Vagina (tissue), 2 donors: ENCODE data around the gene PIGP. TPM values are rescaled to one million over a fixed set of nuclear protein-coding genes. Genes with fewer than 3 reads are reported as not detected.
A peak's percentile ranks its signal among the peaks of the same experiment; 100 is the strongest.

ENCODE experiments used
- DNase-seq, 2 donors: peaks; one replicate each; pipeline ENCODE4 v3.0.0-alpha.2; 2017; ENCODE audit errors: extremely low spot score in 2 of 2
- H3K27ac ChIP-seq: fragments of 200-600 bp; sonication (generic); one replicate; pipeline ENCODE4 v1.5.1; 2019
- H3K27me3 ChIP-seq: fragments of 200-600 bp; sonication (generic); one replicate; pipeline ENCODE4 v1.5.1; 2019
- H3K36me3 ChIP-seq, 2 donors: fragments of 200-600 bp; sonication (generic); one replicate each; pipeline ENCODE4 v1.5.1; 2017 to 2019
- H3K4me1 ChIP-seq: fragments of 200-600 bp; sonication (generic); one replicate; pipeline ENCODE4 v1.5.1; 2019
- H3K4me3 ChIP-seq, 2 donors: fragments of 200-600 bp; sonication (generic); 1 replicate in 1 of 2; 2 replicates in 1 of 2; pipeline ENCODE4 v1.5.1; 2016 to 2019
- H3K9me3 ChIP-seq: fragments of 200-600 bp; sonication (generic); one replicate; pipeline ENCODE4 v1.5.1; 2019
- POLR2A ChIP-seq, 2 donors: fragments of 450-650 bp; IDR thresholded peaks; one replicate each; pipeline ENCODE4 v1.6.1; 2017; ENCODE audit warnings: antibody characterized with exemption in 2 of 2, mild to moderate bottlenecking in 2 of 2, moderate library complexity in 2 of 2
- POLR2AphosphoS5 ChIP-seq, 2 donors: sonication (generic); formaldehyde crosslinking; IDR thresholded peaks; one replicate each; pipeline ENCODE4 v1.9.0; 2017; ENCODE audit warnings: antibody characterized with exemption in 2 of 2, mild to moderate bottlenecking in 2 of 2, low read depth in 1 of 2; ENCODE audit not compliant: insufficient read depth in 1 of 2
- intact Hi-C: fragments of 100-400 bp; cut with DNase I; formaldehyde crosslinking; loops from one replicate; pipeline ENCODE4 v1.15.1; 2023
- total RNA-seq: library from RNA; depleted of rRNA; stranded (reverse); fragments of >200 nt; gene quantifications from one replicate; pipeline ENCODE4 v1.2.3, GENCODE V29; 2016
- TF ChIP-seq, protein P1 (sequence below), 3 experiments: fragments of 450-650 bp in 2 of 3; fragments of 200-600 bp in 1 of 3; sonication (generic) in 1 of 3; IDR thresholded peaks; one replicate each; pipeline ENCODE4 v1.5.1; 2017 to 2019; ENCODE audit warnings: antibody characterized with exemption in 3 of 3, mild to moderate bottlenecking in 2 of 3, moderate library complexity in 2 of 3

The PIGP gene
- total RNA-seq, 1 donor from 2014 or later = 13.0 TPM

DNA sequence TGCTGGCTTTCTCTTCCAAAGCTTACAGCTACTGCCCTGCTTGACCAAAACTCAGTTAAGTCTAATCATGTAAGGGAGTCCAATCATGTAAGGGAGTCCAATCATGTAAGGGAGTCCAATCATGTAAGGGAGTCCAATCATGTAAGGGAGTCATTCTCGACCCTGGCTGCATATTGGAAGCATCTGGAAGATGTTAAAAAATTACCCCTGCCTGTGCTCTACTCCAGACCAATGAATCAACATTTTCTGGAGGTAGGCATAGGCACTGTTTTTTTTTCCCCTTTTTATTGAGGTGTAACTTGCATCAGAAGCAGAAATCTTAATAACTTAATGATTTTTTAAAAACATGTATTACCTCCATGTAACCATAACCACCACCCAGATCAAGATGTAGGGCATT is 9.4 kb downstream of the PIGP start:
- H3K27me3 ChIP-seq = no peaks in the 10 kb centered on the region
- no peak for DNase-seq
- no peak overlapping the region for H3K27ac ChIP-seq
- intact Hi-C loops = no loop called here
- no peak overlapping the region for H3K4me3 ChIP-seq
- TF ChIP-seq, protein P1, sequence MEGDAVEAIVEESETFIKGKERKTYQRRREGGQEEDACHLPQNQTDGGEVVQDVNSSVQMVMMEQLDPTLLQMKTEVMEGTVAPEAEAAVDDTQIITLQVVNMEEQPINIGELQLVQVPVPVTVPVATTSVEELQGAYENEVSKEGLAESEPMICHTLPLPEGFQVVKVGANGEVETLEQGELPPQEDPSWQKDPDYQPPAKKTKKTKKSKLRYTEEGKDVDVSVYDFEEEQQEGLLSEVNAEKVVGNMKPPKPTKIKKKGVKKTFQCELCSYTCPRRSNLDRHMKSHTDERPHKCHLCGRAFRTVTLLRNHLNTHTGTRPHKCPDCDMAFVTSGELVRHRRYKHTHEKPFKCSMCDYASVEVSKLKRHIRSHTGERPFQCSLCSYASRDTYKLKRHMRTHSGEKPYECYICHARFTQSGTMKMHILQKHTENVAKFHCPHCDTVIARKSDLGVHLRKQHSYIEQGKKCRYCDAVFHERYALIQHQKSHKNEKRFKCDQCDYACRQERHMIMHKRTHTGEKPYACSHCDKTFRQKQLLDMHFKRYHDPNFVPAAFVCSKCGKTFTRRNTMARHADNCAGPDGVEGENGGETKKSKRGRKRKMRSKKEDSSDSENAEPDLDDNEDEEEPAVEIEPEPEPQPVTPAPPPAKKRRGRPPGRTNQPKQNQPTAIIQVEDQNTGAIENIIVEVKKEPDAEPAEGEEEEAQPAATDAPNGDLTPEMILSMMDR (IDR thresholded peaks at IDR 0.05) = no peak
- TF ChIP-seq POLR2AphosphoS5 (IDR thresholded peaks at IDR 0.05; ENCODE audit: insufficient read depth in 1 of 2, low read depth in 1 of 2) (no peak), POLR2A (IDR thresholded peaks at IDR 0.05) (no peak)
- no peaks in the 10 kb centered on the region for H3K36me3 ChIP-seq
- peaks cover 10% of the 10 kb centered on the region for H3K4me1 ChIP-seq
- H3K9me3 ChIP-seq = no peaks in the 10 kb centered on the region

DNA sequence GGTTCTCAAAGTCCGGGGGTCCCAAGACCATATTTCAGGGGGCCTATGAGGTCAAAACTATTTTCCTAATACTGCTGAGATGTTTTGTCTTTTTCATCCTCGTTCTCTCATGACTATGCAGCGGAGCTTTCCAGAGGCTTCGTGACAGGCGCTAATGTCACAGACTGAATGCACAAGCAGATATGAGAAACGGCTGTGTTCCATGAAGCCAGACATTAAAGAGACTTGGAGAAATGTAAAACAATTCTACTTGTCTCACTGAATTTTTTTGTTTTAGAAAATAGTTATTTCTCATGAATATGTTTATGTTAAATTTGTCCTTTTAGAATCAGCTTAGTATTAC is 10.3 kb downstream of the PIGP start:
- intact Hi-C loops = no loop called here

DNA sequence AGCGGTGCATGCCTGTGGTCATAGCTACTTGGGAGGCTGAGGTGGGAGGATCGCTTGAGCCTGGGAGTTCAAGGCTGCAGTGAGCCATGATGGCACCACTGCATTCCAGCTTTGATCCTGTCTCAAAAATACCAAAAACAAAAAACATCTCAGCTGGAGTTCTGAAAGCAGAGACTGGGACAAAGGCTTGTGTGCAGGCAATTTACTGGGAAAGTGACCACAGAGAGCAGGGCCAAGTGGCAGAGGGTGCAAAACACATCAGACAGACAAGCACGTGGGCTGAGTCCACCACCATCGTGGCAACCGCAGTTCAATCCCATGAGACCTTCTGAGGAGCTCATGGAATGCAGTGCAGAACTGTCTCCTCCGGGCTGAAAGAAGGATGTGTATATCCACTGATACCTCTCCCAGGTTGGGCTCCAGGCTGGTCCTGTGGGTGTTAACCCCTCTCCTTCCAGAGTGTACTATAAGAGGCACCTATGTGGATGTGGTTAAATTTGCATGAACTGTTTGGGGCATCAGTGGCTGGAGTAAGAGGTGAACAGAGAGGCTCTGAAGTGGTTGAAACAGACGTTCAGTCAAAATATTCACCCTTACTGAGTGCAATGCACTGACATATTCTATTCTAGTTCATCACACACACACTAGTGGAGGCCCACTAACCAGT is 10.8 kb downstream of the PIGP start:
- intact Hi-C loops = no loop called here
- Histone ChIP-seq H3K36me3 (no peaks in the 10 kb centered on the region), H3K4me3 (no peak overlapping the region), H3K27me3 (no peaks in the 10 kb centered on the region), H3K27ac (no peak overlapping the region), H3K9me3 (no peaks in the 10 kb centered on the region), H3K4me1 (peaks cover 10% of the 10 kb centered on the region)
- DNase-seq = no peak
- TF ChIP-seq, protein P1 (IDR thresholded peaks at IDR 0.05) = no peak
- TF ChIP-seq POLR2AphosphoS5 (IDR thresholded peaks at IDR 0.05; ENCODE audit: insufficient read depth in 1 of 2, low read depth in 1 of 2) = no peak

More for the DNA sequence above, 10.3 kb downstream of the PIGP start:
- Histone ChIP-seq H3K36me3 (no peaks in the 10 kb centered on the region), H3K4me1 (peaks cover 10% of the 10 kb centered on the region), H3K27ac (no peak overlapping the region), H3K4me3 (no peak overlapping the region), H3K9me3 (no peaks in the 10 kb centered on the region), H3K27me3 (no peaks in the 10 kb centered on the region)
- no peak for TF ChIP-seq POLR2AphosphoS5 (IDR thresholded peaks at IDR 0.05; ENCODE audit: insufficient read depth in 1 of 2, low read depth in 1 of 2)
- no peak for DNase-seq

DNA sequence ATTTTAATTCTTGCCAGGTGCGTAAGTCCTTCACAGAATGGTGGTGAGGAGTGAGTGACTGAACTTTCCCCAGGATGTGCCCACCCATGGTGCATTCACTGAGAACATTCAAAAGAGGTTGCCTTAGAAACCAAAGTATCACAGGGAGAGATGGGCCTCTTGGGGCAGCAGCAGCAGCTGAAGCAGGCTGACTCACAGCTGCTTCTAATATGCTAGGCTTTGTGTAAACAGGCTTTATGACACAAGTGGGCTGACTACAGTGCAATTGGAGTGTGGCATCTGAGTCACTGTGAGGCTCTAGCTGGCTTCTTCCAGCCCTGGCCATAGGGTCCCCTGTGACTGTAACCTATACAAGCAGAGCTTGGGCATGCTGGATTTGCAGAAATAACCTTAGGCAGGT is 12.6 kb downstream of the PIGP start:
- peak overlapping the region; percentile 66 for H3K27ac ChIP-seq
- H3K27me3 ChIP-seq = no peaks in the 10 kb centered on the region
- H3K36me3 ChIP-seq = no peaks in the 10 kb centered on the region
- H3K4me3 ChIP-seq = no peak overlapping the region
- H3K9me3 ChIP-seq = no peaks in the 10 kb centered on the region
- intact Hi-C loops = no loop called here
- no peak for DNase-seq
- peak in 1 of 2 donors; percentile 58 for TF ChIP-seq POLR2AphosphoS5 (IDR thresholded peaks at IDR 0.05; ENCODE audit: insufficient read depth in 1 of 2, low read depth in 1 of 2)
- TF ChIP-seq, protein P1 (IDR thresholded peaks at IDR 0.05) = no peak
- peaks cover 10% of the 10 kb centered on the region for H3K4me1 ChIP-seq

DNA sequence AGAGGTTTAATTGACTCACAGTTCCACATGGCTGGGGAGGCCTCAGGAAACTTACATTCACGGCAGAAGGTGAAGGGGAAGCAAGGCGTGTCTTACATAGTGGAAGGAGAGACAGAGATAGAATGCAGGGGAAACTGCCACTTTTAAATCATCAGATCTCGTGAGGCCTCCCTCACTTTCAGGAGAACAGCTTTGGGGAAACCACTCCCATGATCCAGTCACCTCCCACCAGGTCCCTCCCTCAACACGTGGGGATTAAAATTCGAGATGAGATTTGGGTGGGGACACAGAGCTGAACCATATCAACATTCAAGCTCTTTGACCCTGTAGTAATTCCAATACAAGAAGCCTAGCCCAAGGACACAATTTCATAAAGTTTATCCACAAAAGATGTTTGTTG is 13.7 kb downstream of the PIGP start:
- TF ChIP-seq POLR2A (IDR thresholded peaks at IDR 0.05) (no peak), POLR2AphosphoS5 (IDR thresholded peaks at IDR 0.05; ENCODE audit: insufficient read depth in 1 of 2, low read depth in 1 of 2) (no peak)
- TF ChIP-seq, protein P1 (IDR thresholded peaks at IDR 0.05) = no peak
- no peaks in the 10 kb centered on the region for H3K27me3 ChIP-seq
- peaks cover 10% of the 10 kb centered on the region for H3K4me1 ChIP-seq
- intact Hi-C loops = no loop called here
- H3K9me3 ChIP-seq = no peaks in the 10 kb centered on the region
- H3K4me3 ChIP-seq = no peak overlapping the region
- H3K36me3 ChIP-seq = no peaks in the 10 kb centered on the region
- DNase-seq = no peak
- H3K27ac ChIP-seq = no peak overlapping the region
